Dermis blood vessel endothelial cell (primary cell): Measurements from ENCODE around the gene CDK2. TPM values are rescaled to one million over a fixed set of nuclear protein-coding genes. Genes with fewer than 3 reads are reported as not detected.
"Not testable (repeated sequence)": the region's sequence is repeated elsewhere in the genome, so short reads cannot be mapped to it uniquely, and the experiment has no call there.

ENCODE experiments used
- DNase-seq: peaks from one replicate; pipeline ENCODE4 v3.0.0; 2010
- total RNA-seq: library from RNA; depleted of rRNA; stranded (reverse); fragments of >200 nt; gene quantifications from 2 replicates; pipeline ENCODE4 v1.2.3, GENCODE V29; 2014

Gene CDK2
- total RNA-seq, 1 donor from 2014 or later: 20.8 TPM

DNA sequence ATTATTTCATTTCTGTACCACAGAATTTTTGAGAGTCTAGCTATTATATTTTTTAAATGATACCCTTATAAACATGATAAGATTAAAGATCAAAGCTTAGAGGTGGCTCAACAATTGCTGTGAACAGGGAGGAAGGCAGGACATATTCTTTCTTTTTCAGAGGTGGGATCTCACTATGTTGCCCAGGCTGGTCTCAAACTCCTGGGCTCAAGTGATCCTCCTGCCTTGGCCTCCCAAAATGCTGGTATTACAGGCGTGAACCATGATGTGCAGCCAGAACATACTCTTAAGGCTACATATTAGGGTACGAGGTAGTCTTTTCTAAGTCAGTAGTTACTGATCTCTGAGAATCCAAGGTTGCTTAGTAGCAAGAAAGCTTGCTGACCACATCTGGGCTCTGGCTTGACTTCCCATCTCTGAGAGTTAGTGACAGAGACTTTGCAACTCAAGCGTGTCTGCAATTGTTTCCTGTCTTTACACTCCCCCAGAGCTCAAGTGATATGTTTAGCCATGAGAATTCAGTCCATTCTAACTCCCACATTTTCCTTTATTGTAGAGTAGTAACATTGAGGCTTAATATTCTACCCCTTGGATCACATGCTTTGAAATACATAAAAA lies 15.8 kb downstream of the CDK2 start:
- no peak for DNase-seq

DNA sequence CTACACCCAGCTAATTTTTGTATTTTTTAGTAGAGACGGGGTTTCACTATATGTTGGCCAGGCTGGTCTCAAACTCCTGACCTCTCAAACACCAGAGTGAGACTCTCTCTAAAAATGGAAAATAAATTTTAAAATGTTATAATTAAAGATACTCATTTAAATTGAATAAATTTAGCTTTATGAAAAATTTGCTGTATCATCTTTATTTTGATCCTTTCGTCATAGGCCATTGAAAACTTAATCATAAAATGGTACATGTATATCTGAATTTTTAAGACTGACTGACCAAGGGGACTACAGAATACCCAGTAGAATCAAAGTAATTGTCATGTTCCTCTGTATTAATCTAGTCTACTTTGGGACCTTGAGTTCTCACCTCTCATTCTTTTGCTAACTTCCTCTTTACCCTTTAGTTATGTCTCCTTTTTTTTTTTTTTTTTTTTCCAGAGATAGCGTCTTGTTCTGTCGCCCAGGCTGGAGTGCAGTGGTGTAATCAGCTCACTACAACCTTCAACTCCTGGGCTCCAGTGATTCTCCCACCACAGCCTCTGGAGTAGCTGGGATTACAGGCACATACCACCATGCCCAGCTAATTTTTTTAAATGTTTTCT lies 16.7 kb downstream of the CDK2 start:
- no peak for DNase-seq

- no peak for DNase-seq
These were observed 18.2 kb downstream of the CDK2 start for GRCh38 chr12:55984861-55985260.

DNA sequence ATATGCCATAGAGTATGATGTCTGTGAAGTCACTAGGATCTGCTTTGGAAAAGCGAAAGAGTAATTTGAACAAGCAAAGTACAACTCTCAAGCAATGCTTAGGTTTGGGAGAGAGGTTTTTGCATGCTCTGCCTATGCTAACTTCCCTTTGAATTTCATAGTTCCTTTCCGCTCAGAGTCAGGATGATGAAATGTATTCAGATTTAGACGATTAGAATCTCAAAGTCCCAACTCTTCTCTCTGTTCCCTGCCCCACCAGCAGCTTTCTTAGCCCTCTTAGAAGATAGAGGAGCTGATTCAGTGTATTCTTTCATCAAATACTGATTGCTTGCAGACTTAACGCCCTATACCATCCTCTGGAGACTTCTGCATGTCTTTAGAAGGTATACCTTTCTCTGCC lies 18.7 kb downstream of the CDK2 start:
- no peak for DNase-seq

DNA sequence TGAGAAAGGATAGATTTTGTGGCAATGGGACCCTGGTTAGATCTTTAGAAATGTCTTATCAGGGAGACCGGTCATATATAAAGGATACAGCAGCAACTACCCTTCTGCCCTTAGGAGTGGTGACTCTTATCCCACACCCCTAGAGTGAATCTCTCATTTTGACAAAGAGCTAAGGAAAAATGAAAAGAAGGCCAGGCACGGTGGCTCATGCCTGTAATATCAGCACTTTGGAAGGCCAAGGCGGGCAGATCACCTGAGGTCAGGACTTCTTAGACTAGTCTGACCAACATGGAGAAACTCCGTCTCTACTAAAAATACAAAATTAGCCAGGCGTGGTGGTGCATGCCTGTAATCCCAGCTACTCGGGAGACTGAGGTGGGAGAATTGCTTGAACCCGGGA lies 19.3 kb downstream of the CDK2 start:
- not testable (repeated sequence) for DNase-seq

- DNase-seq: no peak
These were observed 24.5 kb downstream of the CDK2 start for GRCh38 chr12:55991110-55991509.

DNA sequence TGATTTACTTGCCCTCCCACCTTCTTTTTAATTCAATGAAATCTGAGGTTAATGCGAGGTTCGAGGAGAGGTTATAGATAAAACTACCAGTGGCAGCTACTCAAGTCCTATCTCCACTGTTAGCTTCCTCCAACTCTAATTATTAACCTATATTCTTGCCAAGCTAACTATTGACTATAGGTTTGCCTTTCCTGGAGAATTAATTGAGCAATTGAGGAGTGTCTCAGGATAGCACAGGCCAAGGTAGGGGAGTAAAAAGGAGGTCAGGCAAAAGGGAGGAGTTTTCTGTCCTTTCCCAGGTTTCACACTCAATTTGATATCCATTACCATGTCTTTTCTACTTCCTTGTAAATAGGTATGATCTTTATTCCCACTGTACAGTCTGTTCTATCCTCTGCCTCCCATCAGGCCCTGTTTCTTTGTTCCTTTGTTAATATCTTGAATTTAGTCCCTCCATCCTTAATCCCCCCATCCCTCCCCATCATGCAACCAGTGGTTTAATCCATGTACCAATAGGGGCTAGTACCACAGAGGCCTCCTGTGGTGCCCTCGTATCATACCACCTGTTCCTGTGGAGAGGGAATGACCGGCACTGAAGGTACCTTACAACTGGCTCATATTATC lies 26.7 kb downstream of the CDK2 start:
- no peak for DNase-seq

DNA sequence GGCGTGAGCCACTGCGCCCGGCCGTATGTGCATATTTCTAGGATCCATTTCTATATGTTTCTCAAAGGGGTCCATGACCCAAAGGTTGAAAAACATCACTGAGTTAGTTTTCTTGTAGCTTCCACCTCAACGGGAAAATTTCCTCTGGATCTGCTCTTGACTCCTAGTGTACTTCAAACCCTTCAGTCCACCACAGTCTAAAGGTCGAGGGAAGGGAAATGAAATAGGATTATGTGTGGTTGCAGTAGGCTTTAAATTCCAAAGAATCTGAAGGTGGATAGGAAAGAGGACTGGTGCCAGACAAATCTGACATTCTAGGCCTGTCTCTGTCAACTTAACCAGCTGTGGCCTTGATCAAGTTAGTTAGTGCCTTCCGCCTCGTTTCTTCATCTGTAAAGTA lies 28.7 kb downstream of the CDK2 start:
- no peak for DNase-seq

DNA sequence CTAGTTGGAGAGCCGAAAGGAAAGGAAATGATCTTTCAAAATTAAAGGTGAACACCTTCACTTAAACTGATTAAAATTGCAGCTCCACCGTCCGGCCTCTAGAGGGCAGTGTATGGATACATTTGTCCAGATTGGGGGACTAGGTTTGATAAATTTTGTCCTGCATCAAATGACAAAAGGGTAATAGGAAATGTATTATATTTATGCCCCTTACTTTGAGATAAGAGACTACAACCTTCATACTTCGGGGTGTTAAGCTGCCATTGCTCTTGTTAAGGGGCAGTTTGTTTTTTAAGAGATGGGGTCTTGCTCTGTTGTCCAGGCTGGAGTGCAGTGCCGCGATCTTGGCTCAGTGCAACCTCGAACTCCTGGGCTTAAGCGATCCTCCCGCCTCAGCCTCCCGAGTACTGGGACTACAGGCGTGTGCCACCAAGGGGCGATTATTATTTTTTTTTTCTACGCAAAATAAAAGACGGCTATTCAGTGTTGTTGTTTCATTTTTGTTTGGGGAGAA lies 29.6 kb downstream of the CDK2 start:
- DNase-seq: peak; percentile 86

GRCh38 chr12:55996715-55997534 lies 30.3 kb downstream of the CDK2 start, which contains the start of gene SUOX:
TSS of gene SUOX (plus strand) at chr12:55997276. CDS start at chr12:56002222, 4,946 bp downstream.
- DNase-seq: peak; percentile 98

- DNase-seq: no peak
These were observed 30.9 kb downstream of the CDK2 start for GRCh38 chr12:55997535-55997859.

DNA sequence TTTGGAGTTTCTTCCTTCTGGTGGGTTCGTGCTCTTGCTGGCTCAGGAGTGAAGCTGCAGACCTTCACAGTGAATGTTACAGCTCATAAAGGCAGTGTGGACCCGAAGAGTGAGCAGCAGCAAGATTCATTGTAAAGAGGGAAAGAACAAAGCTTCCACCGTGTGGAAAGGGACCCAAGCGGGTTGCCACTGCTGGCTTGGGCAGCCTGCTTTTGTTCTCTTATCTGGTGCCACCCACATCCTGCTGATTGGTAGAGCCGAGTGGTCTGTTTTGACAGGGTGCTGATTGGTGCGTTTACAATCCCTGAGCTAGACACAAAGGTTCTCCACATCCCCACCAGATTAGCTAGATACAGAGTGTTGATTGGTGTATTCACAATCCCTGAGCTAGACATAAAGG lies 32.9 kb downstream of the CDK2 start:
- not testable (repeated sequence) for DNase-seq

DNA sequence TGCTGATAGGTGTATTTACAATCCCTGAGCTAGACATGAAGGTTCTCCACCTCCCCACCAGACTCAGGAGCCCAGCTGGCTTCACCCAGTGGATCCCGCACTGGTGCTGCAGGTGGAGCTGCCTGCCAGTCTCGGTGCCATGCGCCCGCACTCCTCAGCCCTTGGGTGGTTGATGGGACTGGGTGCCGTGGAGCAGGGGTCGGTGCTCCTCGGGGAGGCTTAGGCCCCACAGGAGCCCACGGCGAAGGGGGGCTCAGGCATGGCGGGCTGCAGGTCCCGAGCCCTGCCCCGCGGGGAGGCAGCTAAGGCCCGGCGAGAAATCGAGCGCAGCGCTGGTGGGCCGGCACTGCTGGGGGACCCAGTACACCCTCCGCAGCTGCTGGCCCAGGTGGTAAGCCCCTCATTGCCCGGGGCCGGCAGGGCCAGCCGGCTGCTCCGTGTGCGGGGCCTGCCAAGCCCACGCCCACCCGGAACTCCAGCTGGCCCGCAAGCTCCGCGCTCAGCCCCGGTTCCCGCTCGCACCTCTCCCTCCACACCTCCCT lies 33.4 kb downstream of the CDK2 start:
- DNase-seq: not testable (repeated sequence)

- no peak for DNase-seq
These were observed 35.0 kb downstream of the CDK2 start for GRCh38 chr12:56001487-56002100.

DNA sequence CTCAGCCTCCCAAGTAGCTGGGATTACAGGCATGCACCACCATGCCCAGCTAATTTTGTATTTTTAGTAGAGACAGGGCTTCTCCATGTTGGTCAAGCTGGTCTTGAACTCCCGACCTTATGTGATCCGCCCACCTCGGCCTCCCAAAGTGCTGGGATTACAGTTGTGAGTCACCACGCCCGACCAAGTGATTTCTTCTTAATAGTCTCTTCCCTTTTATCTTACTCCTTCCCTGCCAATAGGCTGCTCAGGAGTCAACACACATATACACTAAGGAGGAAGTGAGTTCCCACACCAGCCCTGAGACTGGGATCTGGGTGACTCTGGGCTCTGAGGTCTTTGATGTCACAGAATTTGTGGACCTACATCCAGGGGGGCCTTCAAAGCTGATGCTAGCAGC lies 36.7 kb downstream of the CDK2 start:
- DNase-seq: not testable (repeated sequence)

DNA sequence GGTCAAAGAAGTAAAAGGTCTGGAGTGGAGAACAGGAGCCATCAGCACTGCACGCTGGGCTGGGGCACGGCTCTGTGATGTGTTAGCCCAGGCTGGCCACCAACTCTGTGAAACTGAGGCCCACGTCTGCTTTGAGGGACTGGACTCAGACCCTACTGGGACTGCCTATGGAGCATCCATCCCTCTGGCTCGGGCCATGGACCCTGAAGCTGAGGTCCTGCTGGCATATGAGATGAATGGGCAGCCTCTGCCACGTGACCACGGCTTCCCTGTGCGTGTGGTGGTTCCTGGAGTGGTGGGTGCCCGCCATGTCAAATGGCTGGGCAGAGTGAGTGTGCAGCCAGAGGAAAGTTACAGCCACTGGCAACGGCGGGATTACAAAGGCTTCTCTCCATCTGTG lies 37.6 kb downstream of the CDK2 start:
- DNase-seq: no peak

DNA sequence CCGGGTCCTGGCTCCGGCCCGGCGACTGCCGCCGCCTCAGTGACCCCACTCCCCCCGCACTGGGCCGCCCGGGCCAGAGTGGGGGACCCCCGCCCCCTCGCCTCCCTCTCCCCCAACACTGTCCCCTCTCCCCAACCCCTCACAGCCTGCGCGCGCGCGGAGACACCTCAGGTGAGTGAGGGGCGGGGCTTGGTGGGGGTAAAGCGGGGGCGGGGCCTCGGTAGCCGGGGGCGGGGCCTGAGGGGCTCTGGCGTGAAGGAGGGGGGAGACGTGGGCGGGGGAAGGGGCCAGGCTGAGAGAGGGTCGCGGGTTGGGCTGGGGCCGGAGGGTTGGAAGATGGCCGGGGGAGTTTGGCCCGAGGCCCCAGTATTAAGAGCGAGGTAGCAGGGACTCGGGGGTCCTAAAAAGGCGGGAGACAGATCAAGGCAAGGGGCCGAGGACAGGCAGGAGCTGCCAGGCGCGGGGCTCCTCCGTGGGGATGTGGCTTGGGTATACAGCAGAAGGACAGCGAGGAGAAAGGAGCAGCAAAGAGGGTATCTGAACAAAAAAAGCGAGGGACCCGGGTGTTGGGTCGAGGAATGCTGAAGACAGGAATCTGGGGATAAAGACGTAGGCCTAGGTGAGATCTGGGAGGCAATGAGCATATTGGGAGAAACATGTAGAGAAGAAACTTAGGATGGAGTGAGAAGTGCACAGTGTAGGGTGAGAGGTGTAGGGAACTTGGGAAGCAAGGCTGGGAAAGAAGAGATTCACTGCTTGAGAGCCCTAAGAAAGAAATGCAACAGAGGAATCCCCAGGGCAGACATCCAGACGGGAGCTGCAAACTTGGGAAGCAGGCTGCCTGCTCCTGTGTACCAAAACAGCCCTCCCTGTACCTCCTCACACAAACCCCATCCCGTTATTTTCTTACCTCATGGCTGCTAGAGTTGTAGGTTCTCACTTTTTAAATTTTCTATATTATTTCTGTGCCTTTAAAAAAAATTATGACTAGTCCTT lies 41.2 kb downstream of the CDK2 start:
- peak; percentile 34 for DNase-seq

DNA sequence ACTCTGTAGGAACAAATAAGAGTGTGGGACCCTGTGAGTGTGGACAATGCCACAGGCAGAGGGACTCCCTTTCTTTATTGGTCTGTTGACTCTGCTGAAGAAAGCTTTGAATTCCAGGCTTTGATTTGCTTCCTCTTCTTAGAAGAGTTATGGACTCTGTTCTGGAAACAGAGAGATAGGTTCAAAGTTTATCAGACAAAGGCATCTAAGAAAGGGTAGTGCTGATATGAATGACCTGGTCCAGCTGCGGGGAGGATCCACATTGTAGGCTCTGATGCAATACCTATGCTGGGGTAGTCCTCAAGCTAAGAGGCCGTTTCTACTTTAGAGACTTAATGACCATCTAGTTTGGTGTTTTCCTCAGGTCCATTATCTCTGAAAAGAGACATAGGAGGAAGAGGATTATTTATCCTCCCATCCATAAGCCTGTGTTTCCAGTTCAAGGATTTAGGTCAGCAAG lies 43.5 kb downstream of the CDK2 start:
- no peak for DNase-seq

DNA sequence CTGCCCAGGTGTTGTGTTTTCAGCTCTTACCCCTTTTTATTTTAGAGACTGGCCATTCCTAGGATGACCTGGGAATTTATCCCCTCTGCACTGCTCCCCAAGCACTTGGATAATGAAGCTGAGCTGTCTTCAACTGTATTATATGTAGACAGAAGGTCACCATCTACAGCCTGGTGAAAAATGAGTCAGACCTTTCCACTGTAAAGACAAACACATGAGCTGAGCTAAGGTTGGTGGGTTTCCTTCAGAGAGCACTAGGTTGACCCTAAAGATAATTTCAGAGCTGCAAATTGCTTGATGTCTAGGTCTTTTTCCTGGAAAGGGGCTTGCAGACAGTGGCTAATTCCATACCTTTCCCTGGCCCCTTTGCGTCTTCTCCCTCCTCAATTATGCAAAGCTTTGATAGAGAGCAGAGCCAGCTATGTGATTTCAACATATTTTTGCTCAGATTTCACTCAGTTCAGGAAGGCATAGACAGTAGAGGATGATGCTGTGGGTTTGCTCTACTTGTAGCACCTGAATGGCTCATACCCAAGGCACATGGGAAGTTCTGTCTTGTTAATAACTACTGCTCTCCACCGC lies 45.0 kb downstream of the CDK2 start:
- DNase-seq: no peak

- DNase-seq: no peak
These were observed 46.9 kb downstream of the CDK2 start for GRCh38 chr12:56013482-56013881.

- peak; percentile 49 for DNase-seq
These were observed 47.6 kb downstream of the CDK2 start for GRCh38 chr12:56014205-56014604.
